Measurements from ENCODE around the gene CHN2. TPM values are rescaled to one million over a fixed set of nuclear protein-coding genes. Genes with fewer than 3 reads are reported as not detected.

The CHN2 gene
- 16.4 and 20.8 TPM in 2 replicates for polyA plus RNA-seq

DNA sequence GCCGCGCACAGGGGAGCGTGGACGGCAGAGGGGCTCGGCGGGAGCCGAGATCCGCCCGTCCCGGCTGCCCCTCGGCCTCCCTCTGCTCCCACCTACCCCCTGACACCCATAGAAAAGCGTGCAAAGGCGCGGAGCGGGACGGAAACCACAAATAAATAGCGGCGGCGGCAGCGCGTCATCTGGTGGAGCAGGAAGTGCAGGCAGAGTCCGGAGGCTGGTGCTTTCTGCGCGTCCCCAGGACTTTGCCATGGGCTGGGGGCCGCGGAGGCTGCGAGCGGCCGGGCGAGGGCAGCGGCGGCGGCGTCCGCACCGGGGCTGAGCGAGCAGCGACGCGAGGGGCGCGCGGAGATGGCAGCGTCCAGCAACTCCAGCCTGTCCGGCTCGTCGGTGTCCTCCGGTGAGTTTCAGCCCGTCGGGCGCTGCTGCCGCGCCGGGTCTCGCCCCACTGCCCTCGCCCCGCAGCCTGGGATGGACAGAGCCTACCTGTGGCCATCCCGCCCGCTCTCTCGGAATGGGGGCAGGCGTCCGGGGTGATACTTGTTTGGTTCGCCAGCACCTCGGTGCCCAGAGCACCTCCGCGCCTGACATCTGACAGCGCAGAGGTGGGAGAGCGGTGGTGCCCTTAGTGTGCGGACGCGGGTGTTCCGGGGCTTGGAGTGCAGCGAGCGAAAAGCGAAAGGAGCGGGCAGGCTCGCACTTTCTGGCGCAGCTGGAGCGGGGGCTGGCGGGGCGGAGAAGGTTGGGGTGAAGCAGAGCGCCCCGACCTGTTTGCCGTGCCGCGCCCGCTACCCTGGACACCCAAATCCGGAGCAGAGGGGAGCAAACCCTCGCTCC, at the start of gene CHN2:
Gene CHN2 (plus strand): TSS at position 182 of the 834 bp plus-strand sequence.

DNA sequence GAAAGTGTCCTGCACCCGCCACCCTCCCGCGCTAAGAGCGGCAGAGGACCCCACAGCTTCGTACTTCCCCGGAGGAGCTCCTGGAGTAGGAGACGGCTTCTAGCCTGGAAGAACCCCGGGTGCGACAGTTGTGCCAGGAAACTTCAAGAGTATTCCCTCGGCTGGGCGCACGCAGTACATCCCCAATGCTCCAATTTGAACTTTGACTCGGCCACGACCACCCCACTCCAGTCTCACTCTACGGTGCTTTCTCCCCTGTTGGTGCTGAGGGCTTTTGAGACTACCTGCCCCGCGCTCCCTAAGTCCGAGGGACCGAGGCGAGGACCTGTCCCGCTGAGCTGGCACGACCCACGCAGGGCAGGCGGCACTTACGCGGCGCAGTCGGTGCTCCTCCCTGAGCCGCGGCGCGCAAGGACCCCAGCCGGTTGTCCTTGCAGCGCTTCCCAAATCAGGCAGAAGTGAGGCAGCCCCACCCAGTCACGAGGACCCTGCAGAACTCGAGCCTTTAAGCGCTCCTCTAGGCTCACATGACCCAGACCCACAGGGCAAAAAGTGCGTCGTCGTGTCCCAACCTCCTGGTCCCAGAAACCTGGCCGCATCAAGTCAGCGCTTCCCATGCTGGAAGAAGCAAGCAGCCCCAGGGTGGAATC, 48.4 kb upstream of the CHN2 start, which contains the start of gene CPVL:
Gene CPVL (minus strand): TSS at position 481 of the 650 bp plus-strand sequence. CDS start 25,476 bp downstream, outside the sequence.

Other genes with a start within 250 kb of the CHN2 start
- gene TRIL, start 236.4 kb upstream of the CHN2 start, polyA plus RNA-seq = 8.6 and 16.1 TPM in 2 replicates
- gene CPVL, start 48.2 kb upstream of the CHN2 start, polyA plus RNA-seq = not detected in 2 replicates

Data from Purkinje cell (primary cell).